ENCODE data around the gene SRGAP2.
"Not testable (repeated sequence)": the region's sequence is repeated elsewhere in the genome, so short reads cannot be mapped to it uniquely, and the experiment has no call there.

DNA sequence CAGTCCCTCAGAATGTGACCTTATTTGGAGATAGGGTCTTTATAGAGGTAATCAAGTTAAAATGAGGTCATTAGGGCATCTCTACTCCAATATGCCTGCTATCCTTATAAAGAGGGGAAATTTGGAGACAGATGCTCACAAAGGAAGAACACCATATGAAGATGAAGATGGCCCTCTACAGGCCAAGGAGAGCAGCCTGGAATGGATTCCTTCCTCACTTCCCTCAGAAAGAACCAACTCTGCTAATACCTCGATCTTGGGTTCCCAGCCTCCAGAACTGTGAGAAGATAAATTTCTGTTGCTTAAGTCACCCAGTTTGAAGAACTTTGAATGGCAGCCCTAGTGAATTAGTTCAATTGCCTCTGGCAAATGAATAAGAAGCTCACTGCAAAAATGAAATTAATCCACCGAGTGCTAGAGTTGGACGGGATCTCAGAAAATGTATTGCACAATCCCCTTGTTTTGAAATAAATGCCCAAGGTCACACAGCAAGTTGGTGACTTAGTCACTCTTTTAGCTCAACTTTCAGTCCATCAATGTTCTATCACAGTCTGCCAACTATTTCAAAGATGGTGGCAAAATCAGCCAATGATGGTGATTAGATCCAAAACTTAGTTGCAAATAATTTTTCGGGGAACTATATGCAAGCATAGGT lies 27.8 kb upstream of the SRGAP2 start:
- TF ChIP-seq CTCF (IDR thresholded peaks at IDR 0.05): peak in 1 of 6 experiments; percentile 19
- not testable (repeated sequence) for TF ChIP-seq POLR2A (IDR thresholded peaks at IDR 0.05)
